ENCODE data around the gene HDAC4. TPM values are rescaled to one million over a fixed set of nuclear protein-coding genes. Genes with fewer than 3 reads are reported as not detected.

HDAC4 gene
- total RNA-seq, 1 donor, result 28.3 TPM

- DNase-seq (ENCODE audit: low read depth), result no peak
- no peak for TF ChIP-seq CTCF (IDR thresholded peaks at IDR 0.05; ENCODE audit: insufficient read depth, low read length)
- no peak overlapping the region for H3K4me3 ChIP-seq (ENCODE audit: low read depth, low read length)
These were observed 340.1 kb downstream of the HDAC4 start for GRCh38 chr2:239060676-239061075.

GRCh38 chr2:239059854-239060253 lies 341.0 kb downstream of the HDAC4 start:
- DNase-seq (ENCODE audit: low read depth), result no peak
- no peak for TF ChIP-seq CTCF (IDR thresholded peaks at IDR 0.05; ENCODE audit: insufficient read depth, low read length)

GRCh38 chr2:239058766-239059165 lies 342.1 kb downstream of the HDAC4 start:
- H3K4me3 ChIP-seq (ENCODE audit: low read depth, low read length), result no peak overlapping the region
- DNase-seq (ENCODE audit: low read depth), result no peak
- no peak for TF ChIP-seq CTCF (IDR thresholded peaks at IDR 0.05; ENCODE audit: insufficient read depth, low read length)

More at GRCh38 chr2:239059854-239060253, 341.0 kb downstream of the HDAC4 start:
- H3K4me3 ChIP-seq (ENCODE audit: low read depth, low read length), result no peak overlapping the region

- DNase-seq (ENCODE audit: low read depth), result peak; percentile 54
- H3K4me3 ChIP-seq (ENCODE audit: low read depth, low read length), result no peak overlapping the region
- no peak for TF ChIP-seq CTCF (IDR thresholded peaks at IDR 0.05; ENCODE audit: insufficient read depth, low read length)
These were observed 343.3 kb downstream of the HDAC4 start for GRCh38 chr2:239057533-239057932.

GRCh38 chr2:239056611-239057010 lies 344.2 kb downstream of the HDAC4 start:
- DNase-seq (ENCODE audit: low read depth), result no peak
- no peak overlapping the region for H3K4me3 ChIP-seq (ENCODE audit: low read depth, low read length)
- TF ChIP-seq CTCF (IDR thresholded peaks at IDR 0.05; ENCODE audit: insufficient read depth, low read length), result no peak

- H3K4me3 ChIP-seq (ENCODE audit: low read depth, low read length), result no peak overlapping the region
- TF ChIP-seq CTCF (IDR thresholded peaks at IDR 0.05; ENCODE audit: insufficient read depth, low read length), result no peak
- no peak for DNase-seq (ENCODE audit: low read depth)
These were observed 344.9 kb downstream of the HDAC4 start for GRCh38 chr2:239055756-239056493.

- no peak overlapping the region for H3K4me3 ChIP-seq (ENCODE audit: low read depth, low read length)
- DNase-seq (ENCODE audit: low read depth), result no peak
- TF ChIP-seq CTCF (IDR thresholded peaks at IDR 0.05; ENCODE audit: insufficient read depth, low read length), result no peak
These were observed 345.9 kb downstream of the HDAC4 start for GRCh38 chr2:239054921-239055320.

Measured in fibroblast of the aortic adventitia (primary cell).